Keratinocyte (primary cell): ENCODE measurements around the gene YTHDF1.

Source experiments
- CTCF ChIP-seq, 3 experiments: IDR thresholded peaks in 1 of 3; conservative IDR thresholded peaks in 1 of 3; optimal IDR thresholded peaks in 1 of 3; 2 replicates in 2 of 3; 3 replicates in 1 of 3; pipeline versions ENCODE3 to v1.5.1; 2011; ENCODE audit warnings: low read length in 3 of 3, mild to moderate bottlenecking in 3 of 3, moderate library complexity in 2 of 3, control low read depth in 1 of 3, inconsistent platforms in 1 of 3; ENCODE audit not compliant: insufficient read depth in 2 of 3; ENCODE audit errors: extremely low read depth in 1 of 3
- EZH2 ChIP-seq: IDR thresholded peaks from one replicate; pipeline ENCODE4 v1.6.1; 2012; ENCODE audit warnings: inconsistent platforms, mild to moderate bottlenecking, low read length, moderate library complexity

- no peak for TF ChIP-seq CTCF (optimal IDR thresholded peaks at IDR 0.05 in 1 of 3, IDR thresholded peaks at IDR 0.05 in 1 of 3, conservative IDR thresholded peaks at IDR 0.05 in 1 of 3; ENCODE audit: extremely low read depth in 1 of 3, insufficient read depth in 2 of 3, low read length in 3 of 3)
- no peak for TF ChIP-seq EZH2
Observed at GRCh38 chr20:63189322-63189642, 26.6 kb downstream of the YTHDF1 start.
